ENCODE data around the gene MYH3. TPM values are rescaled to one million over a fixed set of nuclear protein-coding genes. Genes with fewer than 3 reads are reported as not detected.

The MYH3 gene
- total RNA-seq, 1 donor from 2014 or later, result 1.7 TPM

DNA sequence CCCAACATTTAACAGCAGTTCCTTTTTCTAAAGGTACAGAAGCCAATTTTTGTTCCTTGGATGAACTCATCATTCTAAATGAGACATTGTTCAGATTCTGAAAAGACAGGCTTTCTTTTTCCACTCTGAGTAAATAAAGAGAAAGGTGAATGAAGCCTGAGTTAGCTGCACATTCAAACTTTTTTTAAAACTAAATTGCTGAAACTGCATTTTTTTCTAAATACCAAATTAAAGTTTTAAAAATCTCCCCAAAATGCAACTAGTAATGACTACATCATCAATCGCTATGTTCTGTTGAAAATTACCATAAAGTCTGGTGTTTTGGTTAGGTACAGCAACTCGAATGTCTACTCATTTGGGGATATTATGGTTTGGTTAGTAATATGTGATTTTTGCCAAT, 30.4 kb upstream of the MYH3 start:
- H3K4me3 ChIP-seq (ENCODE audit: low read depth, low read length), result no peak overlapping the region
- TF ChIP-seq, protein P1, sequence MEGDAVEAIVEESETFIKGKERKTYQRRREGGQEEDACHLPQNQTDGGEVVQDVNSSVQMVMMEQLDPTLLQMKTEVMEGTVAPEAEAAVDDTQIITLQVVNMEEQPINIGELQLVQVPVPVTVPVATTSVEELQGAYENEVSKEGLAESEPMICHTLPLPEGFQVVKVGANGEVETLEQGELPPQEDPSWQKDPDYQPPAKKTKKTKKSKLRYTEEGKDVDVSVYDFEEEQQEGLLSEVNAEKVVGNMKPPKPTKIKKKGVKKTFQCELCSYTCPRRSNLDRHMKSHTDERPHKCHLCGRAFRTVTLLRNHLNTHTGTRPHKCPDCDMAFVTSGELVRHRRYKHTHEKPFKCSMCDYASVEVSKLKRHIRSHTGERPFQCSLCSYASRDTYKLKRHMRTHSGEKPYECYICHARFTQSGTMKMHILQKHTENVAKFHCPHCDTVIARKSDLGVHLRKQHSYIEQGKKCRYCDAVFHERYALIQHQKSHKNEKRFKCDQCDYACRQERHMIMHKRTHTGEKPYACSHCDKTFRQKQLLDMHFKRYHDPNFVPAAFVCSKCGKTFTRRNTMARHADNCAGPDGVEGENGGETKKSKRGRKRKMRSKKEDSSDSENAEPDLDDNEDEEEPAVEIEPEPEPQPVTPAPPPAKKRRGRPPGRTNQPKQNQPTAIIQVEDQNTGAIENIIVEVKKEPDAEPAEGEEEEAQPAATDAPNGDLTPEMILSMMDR (conservative IDR thresholded peaks at IDR 0.05; ENCODE audit: low read depth, low read length), result no peak
- DNase-seq (ENCODE audit: low read depth), result no peak

GRCh38 chr17:10683853-10684252, 26.7 kb upstream of the MYH3 start:
- H3K4me3 ChIP-seq (ENCODE audit: low read depth, low read length), result no peak overlapping the region

DNA sequence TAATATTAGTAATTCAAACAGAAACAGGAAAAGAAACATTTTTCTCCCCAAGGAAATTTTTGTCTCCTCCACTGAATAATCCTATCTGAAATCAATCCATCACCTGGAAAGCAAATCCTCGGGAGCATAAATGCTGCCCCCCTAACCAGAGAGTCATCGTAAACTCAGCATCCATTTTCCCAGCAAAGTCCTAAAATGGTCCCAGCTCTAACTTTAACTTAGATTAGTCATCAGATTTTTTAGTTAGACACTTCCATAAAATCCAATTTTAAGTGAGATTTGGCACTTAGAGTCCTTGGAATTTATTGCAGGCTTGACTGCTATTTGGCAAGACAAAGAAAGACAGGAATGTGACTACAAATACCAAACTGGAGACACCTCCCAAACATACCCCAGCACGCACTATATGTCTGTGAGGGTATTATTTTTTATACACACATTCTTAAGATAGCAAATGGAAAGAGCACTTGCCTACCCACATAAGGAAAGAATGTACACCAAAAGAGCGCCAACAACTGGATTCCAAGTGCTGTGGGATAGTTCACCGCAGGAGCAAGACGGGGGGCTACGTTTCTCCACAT, 24.8 kb upstream of the MYH3 start:
- H3K4me3 ChIP-seq (ENCODE audit: low read depth, low read length), result no peak overlapping the region
- TF ChIP-seq, protein P1 (conservative IDR thresholded peaks at IDR 0.05; ENCODE audit: low read depth, low read length), result no peak

More at GRCh38 chr17:10683853-10684252, 26.7 kb upstream of the MYH3 start:
- TF ChIP-seq, protein P1 (conservative IDR thresholded peaks at IDR 0.05; ENCODE audit: low read depth, low read length), result peak; percentile 64
- DNase-seq (ENCODE audit: low read depth), result no peak

DNA sequence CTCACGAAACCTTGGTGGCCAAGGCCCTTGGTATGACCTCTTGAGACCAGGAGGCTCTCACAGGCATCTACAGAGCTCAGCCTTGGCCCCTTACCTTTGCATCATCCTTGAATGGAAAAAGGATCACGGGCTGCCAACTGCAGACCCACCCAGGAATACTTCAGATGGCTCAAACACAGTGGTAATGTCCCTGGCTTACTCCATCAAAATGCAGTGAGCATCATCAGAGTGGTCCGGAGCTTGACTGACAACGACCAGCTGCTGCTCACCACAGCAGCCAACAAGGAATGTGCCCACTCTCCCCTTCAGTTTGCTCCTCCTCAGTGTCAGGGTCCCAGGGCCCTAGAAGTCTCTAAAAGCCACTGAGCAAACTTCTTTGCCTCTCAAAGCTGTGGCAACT, 17.6 kb upstream of the MYH3 start:
- DNase-seq (ENCODE audit: low read depth), result no peak
- no peak overlapping the region for H3K4me3 ChIP-seq (ENCODE audit: low read depth, low read length)
- TF ChIP-seq, protein P1 (conservative IDR thresholded peaks at IDR 0.05; ENCODE audit: low read depth, low read length), result no peak

More for the DNA sequence above, 24.8 kb upstream of the MYH3 start:
- no peak for DNase-seq (ENCODE audit: low read depth)

GRCh38 chr17:10673312-10673711, 16.2 kb upstream of the MYH3 start:
- TF ChIP-seq, protein P1 (conservative IDR thresholded peaks at IDR 0.05; ENCODE audit: low read depth, low read length), result no peak
- H3K4me3 ChIP-seq (ENCODE audit: low read depth, low read length), result no peak overlapping the region
- DNase-seq (ENCODE audit: low read depth), result no peak

DNA sequence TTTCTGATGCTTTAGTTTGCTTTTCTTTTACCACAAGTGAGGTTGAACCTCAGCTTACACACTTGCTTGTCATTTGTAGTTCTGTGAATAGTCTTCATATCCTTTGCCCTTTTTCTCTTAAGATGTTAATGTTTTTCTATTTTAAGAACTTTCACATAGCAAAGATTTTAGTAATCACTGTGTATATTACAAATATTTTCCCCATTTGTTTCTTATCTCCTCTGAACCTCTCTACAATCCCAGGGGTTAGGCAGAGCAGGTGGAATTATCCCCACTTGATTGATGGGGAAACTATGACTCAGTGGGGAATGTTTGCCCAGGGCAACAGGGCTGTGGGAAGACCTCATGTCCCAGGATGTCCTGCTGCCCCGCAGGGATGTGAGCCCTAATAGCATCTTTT, 11.7 kb upstream of the MYH3 start:
- DNase-seq (ENCODE audit: low read depth), result no peak
- TF ChIP-seq, protein P1 (conservative IDR thresholded peaks at IDR 0.05; ENCODE audit: low read depth, low read length), result no peak
- no peak overlapping the region for H3K4me3 ChIP-seq (ENCODE audit: low read depth, low read length)

DNA sequence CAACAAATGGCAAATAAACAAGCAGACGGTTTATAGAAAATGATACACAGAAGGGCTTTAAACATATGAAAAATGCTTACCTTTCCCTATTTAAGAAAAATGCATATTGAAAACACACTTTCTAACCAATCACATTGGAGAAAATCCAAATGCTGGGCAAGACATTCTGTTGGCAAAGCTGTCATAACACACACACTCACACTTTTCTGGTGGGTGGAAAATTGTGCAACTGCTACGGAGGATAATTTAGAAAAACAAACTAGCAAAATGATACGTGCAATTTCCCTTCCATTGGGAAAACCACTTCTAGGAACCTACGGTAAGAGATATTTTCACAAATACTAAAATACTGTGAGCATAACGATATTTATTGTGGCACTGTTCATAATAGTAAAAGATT, 9.8 kb upstream of the MYH3 start:
- H3K4me3 ChIP-seq (ENCODE audit: low read depth, low read length), result no peak overlapping the region
- TF ChIP-seq, protein P1 (conservative IDR thresholded peaks at IDR 0.05; ENCODE audit: low read depth, low read length), result no peak
- DNase-seq (ENCODE audit: low read depth), result no peak
